COLO829 (cell line): ENCODE data around the gene EIF4E2.
A peak's percentile ranks its signal among the peaks of the same experiment; 100 is the strongest.

Experiments
- DNase-seq: peaks from one replicate; pipeline ENCODE4 v3.0.0; 2012; ENCODE audit warnings: low spot score

The EIF4E2 gene

DNA sequence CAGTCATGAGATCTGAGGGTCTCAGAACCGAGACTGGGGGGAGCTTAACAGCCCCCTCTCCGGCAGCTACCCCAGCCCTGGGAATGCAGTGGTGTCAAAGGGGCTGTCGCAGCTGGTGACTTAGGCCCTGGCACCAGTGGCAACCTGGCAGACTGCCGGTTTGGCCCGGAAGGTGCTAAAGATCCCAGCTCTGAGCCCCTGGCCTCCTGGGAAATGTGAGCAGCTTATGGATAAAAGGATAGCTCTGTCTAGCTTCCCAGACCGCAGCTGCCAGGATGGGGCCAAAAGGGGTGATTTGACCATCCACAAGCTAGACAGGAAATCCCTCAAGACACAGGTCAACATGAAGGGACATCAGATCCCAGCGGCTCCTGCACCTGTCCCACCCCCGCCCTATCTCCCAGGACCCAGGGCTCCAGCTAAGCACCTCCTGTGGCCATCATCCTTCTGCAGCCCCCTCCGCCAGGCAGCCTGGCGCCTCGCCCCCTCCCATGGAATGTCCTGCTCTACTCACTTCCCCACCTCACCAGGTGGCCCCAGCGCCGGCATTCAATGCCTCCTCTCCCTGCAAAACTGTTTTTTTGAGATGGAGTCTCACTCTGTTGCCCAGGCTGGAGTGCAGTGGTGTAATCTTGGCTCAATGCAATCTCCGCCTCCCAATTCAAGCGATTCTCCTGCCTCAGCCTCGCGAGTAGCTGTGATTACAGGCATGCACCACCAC lies 49.7 kb downstream of the EIF4E2 start:
- no peak for DNase-seq

DNA sequence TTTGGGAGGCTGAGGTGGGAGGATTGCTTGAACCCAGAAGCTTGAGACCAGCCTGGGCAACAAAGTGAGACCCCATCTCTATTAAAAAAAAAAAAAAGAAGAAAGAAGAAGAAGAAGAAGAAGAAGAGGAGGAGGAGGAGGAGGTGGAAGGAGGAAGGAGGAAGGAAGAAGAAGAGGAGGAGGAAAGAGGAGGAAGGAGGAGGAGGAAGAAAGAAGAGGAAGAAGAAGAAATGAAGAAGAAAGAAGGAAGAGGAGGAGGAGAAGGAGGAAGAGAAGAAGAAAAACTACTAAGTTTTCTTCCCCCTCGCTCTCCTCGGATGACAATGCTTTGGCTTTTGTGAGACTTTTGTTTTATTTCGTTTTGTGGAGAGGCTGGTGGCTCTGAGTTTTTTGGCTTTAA lies 52.8 kb downstream of the EIF4E2 start:
- DNase-seq = no peak

DNA sequence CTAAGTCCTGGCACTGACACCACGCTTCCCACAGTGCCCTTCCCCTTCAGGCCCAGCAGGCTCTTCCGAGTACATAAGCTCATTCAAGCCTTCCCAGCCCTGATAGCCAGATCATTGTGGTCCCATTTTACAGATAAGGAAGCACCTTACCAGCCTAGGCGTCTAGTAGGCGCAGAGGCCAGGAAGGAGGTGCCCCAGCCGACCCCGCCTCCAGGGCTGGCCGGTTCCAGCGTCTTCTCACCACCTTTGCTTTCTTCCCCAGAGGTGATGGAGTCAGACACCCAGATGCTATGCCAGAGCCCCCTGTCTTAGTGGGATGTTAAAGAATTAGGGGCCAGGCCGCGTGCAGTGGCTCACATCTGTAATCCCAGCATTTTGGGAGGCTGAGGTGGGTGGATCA lies 54.0 kb downstream of the EIF4E2 start:
- no peak for DNase-seq

DNA sequence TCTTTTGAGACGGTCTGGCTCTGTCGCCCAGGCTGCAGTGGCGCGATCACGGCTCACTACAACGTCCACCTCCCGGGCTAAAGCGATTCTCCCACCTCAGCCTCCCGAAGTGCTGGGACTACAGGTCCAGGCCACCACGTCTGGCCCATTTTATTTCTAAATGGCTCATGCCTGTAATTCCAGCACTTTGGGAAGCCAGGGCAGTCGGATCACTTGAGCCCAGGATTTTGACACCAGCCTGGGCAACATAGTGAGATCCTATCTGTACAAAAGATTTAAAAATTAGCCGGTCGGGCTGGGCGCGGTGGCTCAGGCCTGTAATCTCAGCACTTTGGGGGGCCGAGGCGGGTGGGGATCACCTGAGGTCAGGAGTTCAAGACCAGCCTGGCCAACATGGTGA lies 56.5 kb downstream of the EIF4E2 start:
- no peak for DNase-seq

DNA sequence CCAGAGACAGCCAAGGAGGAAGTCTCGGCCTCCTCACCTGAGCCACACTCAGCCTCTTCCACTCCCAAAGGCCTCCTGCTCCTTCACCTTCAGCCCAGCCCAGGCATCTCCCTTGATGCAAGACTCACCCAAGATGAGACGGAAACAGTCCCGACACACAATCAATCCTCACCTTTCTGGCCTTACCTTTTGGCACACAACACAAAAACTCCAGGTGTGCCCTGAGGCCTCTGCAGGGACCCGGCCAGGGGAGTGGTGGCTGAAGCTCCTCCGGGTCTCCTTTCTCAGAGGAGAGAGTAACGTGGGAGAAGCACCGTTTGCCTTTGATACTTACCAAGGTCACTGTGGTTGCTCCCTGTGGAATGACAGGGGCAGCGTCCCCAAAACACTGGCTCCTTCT lies 59.1 kb downstream of the EIF4E2 start:
- DNase-seq = no peak

DNA sequence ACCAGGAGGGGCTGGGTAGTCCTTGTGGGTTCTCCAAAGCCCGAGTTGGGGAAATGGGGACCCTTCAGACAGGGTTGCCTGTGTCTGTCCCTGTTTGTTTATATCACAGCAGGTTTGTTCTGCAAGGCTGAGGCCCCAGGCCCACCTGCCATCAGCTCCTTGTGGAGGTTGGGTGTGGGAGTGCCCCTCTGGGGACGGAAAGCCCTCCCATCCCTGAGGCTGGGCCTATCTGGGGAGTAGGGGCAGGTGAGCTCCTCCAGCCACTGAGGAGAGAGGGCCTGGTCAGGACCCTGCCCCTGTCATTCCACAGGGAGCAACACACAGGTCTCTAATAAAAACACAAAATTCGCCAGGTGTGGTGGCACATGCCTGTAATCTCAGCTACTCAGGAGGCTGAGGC lies 59.6 kb downstream of the EIF4E2 start:
- DNase-seq = no peak

DNA sequence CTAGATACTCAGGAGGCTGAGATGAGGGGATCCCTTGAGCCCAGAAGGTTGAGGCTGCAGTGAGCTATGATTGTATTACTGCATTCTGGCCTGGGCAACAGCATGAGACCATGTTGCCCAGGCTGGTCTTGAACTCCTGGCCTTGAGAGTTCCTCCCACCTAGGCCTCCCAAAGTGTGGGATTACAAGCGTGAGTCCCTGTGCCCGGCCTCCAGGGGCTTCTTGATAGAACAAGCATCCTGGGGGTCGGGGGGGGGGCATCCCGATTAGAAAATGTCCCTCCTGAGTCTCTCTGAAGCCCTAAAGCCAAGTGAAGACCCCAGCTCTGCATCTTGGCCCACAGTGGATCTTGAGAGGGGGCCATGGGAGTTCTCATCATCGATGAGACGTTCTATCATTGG lies 60.6 kb downstream of the EIF4E2 start:
- DNase-seq = no peak

DNA sequence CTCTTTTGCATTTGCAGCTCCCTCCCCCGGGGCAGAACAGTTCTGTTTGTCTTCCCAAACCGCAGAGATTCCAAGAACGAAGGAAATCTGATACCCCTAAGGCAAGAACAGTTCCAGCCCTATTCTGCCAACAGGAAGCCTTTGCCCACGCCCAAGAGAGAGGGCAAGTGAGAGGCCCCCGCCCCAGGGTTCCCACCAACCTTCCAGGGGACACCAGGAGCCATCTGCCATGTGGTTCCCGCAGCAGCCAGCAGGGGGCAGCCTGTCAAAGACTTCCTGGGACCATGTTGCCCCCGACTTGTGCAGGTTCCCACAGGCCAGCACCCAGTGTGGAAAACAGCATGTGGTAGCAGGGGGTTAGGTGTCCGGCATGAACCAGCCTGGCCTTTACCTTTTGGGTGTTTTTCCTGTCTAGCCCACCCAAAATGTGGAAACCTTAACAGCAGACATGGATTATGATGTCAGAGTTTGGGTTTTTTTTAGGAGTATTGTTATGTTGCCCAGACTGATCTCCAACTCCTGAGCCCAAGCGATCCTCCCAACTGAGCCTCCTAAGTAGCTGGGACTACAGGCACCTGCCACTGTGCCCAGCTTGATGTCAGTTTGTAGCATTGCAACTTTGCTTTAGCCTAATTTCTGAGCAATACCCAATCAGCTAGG lies 61.2 kb downstream of the EIF4E2 start:
- DNase-seq = peak; percentile 86

DNA sequence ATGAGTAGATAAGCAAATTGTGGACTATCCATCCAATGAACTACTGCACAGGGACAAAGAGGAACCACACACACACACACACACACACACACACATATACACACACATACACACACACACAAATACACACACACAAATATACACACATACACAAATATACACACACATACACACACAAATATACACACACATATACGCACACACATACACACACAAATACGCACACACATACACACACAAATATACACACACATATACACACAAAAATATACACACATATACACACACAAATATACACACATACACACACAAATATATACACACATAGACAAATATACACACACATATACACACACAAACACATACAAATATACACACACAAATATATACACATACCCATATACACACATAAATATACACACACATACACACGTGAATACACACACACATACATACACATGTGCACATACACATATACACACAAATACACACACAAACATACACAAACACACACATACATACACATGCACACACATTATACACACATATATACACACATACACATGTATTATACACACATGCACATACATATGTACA lies 63.1 kb downstream of the EIF4E2 start:
- DNase-seq = no peak

DNA sequence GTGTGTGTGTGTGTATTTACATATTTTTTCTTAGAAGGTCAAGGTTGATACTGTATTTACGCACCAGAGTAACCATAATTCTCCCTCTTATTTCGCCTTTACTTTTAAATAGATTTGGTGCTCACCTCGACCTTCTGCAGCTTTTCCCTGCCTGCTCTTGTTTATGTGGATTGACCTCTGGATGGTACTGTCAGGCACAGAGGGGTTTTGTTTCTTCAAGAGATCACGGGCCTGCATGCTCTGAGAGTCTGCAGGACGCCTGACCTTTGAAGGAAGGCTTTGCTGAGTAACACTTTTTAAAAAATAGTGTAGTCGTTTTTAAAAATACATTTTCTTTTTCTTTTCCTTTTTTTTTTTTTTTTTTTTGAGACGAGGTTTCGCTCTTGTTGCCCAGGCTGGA lies 64.8 kb downstream of the EIF4E2 start:
- DNase-seq = peak; percentile 66
